ENCODE measurements around the gene FGF14. TPM values are rescaled to one million over a fixed set of nuclear protein-coding genes. Genes with fewer than 3 reads are reported as not detected.

Gene FGF14
- total and polyA plus RNA-seq, 2 donors (not counting 1 experiment from before 2014, with no cell fraction given): under 0.01 TPM; not detected in 1

DNA sequence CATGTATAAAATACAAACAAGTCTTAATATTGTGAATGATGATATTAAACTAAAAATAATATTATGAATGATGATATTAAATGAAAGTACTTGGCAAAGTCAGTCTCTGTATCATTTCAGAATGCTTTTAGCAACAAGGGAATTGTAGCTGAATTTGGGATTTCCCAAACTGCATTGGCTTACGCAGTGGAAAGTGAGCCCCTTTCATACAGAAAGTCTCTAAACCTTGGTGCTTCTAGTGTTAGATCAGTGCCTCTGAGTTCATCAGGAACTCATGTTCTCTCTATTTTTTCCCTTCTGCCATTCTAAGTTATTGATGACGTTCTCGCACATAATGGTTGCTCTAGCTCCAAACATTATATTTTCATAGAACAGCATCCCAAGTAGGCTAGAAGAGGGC, 649.4 kb downstream of the FGF14 start:
- Histone ChIP-seq H3K9me3 (ENCODE audit: control extremely low read depth in 1 of 3, control insufficient read depth in 2 of 3, insufficient read depth in 1 of 3, low read length in 2 of 3) (no peaks in the 10 kb centered on the region), H3K79me2 (ENCODE audit: control insufficient read depth, insufficient read depth, low read length) (no peaks in the 10 kb centered on the region), H3K4me2 (replicated peaks; ENCODE audit: low read depth, low read length, poor library complexity, severe bottlenecking) (no peak overlapping the region), H2AFZ (ENCODE audit: insufficient read depth, low read depth, low read length, poor library complexity, severe bottlenecking) (no peak overlapping the region), H3K27me3 (replicated peaks in 1 of 4; ENCODE audit: control extremely low read depth in 1 of 4, control insufficient read depth in 3 of 4, insufficient read depth in 4 of 4, low read length in 3 of 4) (no peaks in the 10 kb centered on the region), H3K27ac (ENCODE audit: low read length in 2 of 2) (no peak overlapping the region), H3K4me3 (ENCODE audit: control extremely low read depth in 1 of 5, extremely low read depth in 1 of 5, insufficient read depth in 1 of 5, low read depth in 2 of 5, low read length in 4 of 5) (no peak overlapping the region), H4K20me1 (ENCODE audit: control insufficient read depth, insufficient read depth, low read length, poor library complexity, severe bottlenecking) (no peaks in the 10 kb centered on the region), H3K4me1 (ENCODE audit: control insufficient read depth in 2 of 2, insufficient read depth in 2 of 2, low read length in 2 of 2) (no peaks in the 10 kb centered on the region), H3K9ac (ENCODE audit: low read length) (no peak overlapping the region), H3K36me3 (replicated peaks in 1 of 2; ENCODE audit: control extremely low read depth in 1 of 2, control insufficient read depth in 1 of 2, extremely low read depth in 1 of 2, insufficient read depth in 2 of 2, low read length in 1 of 2) (no peaks in the 10 kb centered on the region)
- ATAC-seq (ENCODE audit: low read depth) (no peak), DNase-seq (no peak)
- TF ChIP-seq, protein P1, sequence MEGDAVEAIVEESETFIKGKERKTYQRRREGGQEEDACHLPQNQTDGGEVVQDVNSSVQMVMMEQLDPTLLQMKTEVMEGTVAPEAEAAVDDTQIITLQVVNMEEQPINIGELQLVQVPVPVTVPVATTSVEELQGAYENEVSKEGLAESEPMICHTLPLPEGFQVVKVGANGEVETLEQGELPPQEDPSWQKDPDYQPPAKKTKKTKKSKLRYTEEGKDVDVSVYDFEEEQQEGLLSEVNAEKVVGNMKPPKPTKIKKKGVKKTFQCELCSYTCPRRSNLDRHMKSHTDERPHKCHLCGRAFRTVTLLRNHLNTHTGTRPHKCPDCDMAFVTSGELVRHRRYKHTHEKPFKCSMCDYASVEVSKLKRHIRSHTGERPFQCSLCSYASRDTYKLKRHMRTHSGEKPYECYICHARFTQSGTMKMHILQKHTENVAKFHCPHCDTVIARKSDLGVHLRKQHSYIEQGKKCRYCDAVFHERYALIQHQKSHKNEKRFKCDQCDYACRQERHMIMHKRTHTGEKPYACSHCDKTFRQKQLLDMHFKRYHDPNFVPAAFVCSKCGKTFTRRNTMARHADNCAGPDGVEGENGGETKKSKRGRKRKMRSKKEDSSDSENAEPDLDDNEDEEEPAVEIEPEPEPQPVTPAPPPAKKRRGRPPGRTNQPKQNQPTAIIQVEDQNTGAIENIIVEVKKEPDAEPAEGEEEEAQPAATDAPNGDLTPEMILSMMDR (IDR thresholded peaks at IDR 0.05): no peak
- no peak for TF ChIP-seq EZH2 (IDR thresholded peaks at IDR 0.05; ENCODE audit: borderline replicate concordance, insufficient read depth, low read depth, low read length, poor library complexity, severe bottlenecking)
- POLR2A ChIA-PET: no interaction called here
- no peak overlapping the region for H3K4me3 Mint-ChIP-seq
- no peak overlapping the region for H3K27ac Mint-ChIP-seq
- intact Hi-C loops (cut with micrococcal nuclease): no loop called here
- whole genome bisulfite sequencing (ENCODE audit: insufficient coverage): 83% methylated on average over 1 of the region's 3 CpGs
- H3K9me3 Mint-ChIP-seq (ENCODE audit: insufficient read depth): no peaks in the 10 kb centered on the region
- CTCF ChIA-PET: no interaction called here
- H3K4me1 Mint-ChIP-seq: no peaks in the 10 kb centered on the region
- H3K27me3 Mint-ChIP-seq: peaks cover 2% of the 10 kb centered on the region

GRCh38 chr13:101751488-101751887, 650.4 kb downstream of the FGF14 start:
- H3K9ac ChIP-seq (ENCODE audit: low read length): no peak overlapping the region
- H3K4me3 ChIP-seq (ENCODE audit: control extremely low read depth in 1 of 5, extremely low read depth in 1 of 5, insufficient read depth in 1 of 5, low read depth in 2 of 5, low read length in 4 of 5): no peak overlapping the region
- no peak overlapping the region for H3K27ac ChIP-seq (ENCODE audit: low read length in 2 of 2)
- H2AFZ ChIP-seq (ENCODE audit: insufficient read depth, low read depth, low read length, poor library complexity, severe bottlenecking): no peak overlapping the region
- ChIA-PET CTCF (no interaction called here), POLR2A (no interaction called here)
- H3K27me3 ChIP-seq (replicated peaks in 1 of 4; ENCODE audit: control extremely low read depth in 1 of 4, control insufficient read depth in 3 of 4, insufficient read depth in 4 of 4, low read length in 3 of 4): no peaks in the 10 kb centered on the region
- H3K4me1 ChIP-seq (ENCODE audit: control insufficient read depth in 2 of 2, insufficient read depth in 2 of 2, low read length in 2 of 2): no peaks in the 10 kb centered on the region
- no peaks in the 10 kb centered on the region for H3K79me2 ChIP-seq (ENCODE audit: control insufficient read depth, insufficient read depth, low read length)
- DNase-seq (no peak), ATAC-seq (ENCODE audit: low read depth) (no peak)
- Mint-ChIP-seq H3K27me3 (peaks cover 3% of the 10 kb centered on the region), H3K9me3 (ENCODE audit: insufficient read depth) (no peaks in the 10 kb centered on the region), H3K4me1 (no peaks in the 10 kb centered on the region), H3K4me3 (no peak overlapping the region), H3K27ac (no peak overlapping the region)
- H3K36me3 ChIP-seq (replicated peaks in 1 of 2; ENCODE audit: control extremely low read depth in 1 of 2, control insufficient read depth in 1 of 2, extremely low read depth in 1 of 2, insufficient read depth in 2 of 2, low read length in 1 of 2): no peaks in the 10 kb centered on the region
- H3K4me2 ChIP-seq (replicated peaks; ENCODE audit: low read depth, low read length, poor library complexity, severe bottlenecking): no peak overlapping the region
- no peaks in the 10 kb centered on the region for H3K9me3 ChIP-seq (ENCODE audit: control extremely low read depth in 1 of 3, control insufficient read depth in 2 of 3, insufficient read depth in 1 of 3, low read length in 2 of 3)
- H4K20me1 ChIP-seq (ENCODE audit: control insufficient read depth, insufficient read depth, low read length, poor library complexity, severe bottlenecking): no peaks in the 10 kb centered on the region
- WGBS (ENCODE audit: insufficient coverage): 0% methylated on average over 2 of the region's 3 CpGs
- intact Hi-C loops (cut with micrococcal nuclease): no loop called here
- TF ChIP-seq, protein P1 (IDR thresholded peaks at IDR 0.05): no peak
- TF ChIP-seq EZH2 (IDR thresholded peaks at IDR 0.05; ENCODE audit: borderline replicate concordance, insufficient read depth, low read depth, low read length, poor library complexity, severe bottlenecking): no peak

Data from B cell (primary cell).